Keratinocyte (primary cell): ENCODE results near the gene TTC13. TPM values are rescaled to one million over a fixed set of nuclear protein-coding genes. Genes with fewer than 3 reads are reported as not detected.

Experiments used
- DNase-seq: peaks from one replicate; pipeline ENCODE4 v3.0.0-alpha.2; 2011; ENCODE audit warnings: low read depth, missing footprints, low spot score
- FAIRE-seq: peaks from 2 replicates; lab custom pipeline; 2011; peaks lifted over from hg19 to GRCh38; lab: Jason Lieb, UNC
- H2AFZ ChIP-seq: 2 replicates; pipeline ENCODE4 v1.6.0; 2012; ENCODE audit warnings: low read length, control low read depth, inconsistent platforms; ENCODE audit not compliant: control insufficient read depth
- H3K27ac ChIP-seq: 2 replicates; pipeline ENCODE4 v1.5.1; 2011; ENCODE audit warnings: low read length; ENCODE audit not compliant: control insufficient read depth, insufficient read depth
- H3K27me3 ChIP-seq: 3 replicates; pipeline ENCODE4 v1.6.0; 2011; ENCODE audit warnings: low read length; ENCODE audit not compliant: control insufficient read depth, insufficient read depth; ENCODE audit errors: extremely low read depth
- H3K36me3 ChIP-seq, 2 experiments: 2 replicates in 1 of 2; 3 replicates in 1 of 2; pipeline ENCODE4 v1.5.1; 2011; ENCODE audit warnings: low read length in 2 of 2, mild to moderate bottlenecking in 1 of 2; ENCODE audit not compliant: control insufficient read depth in 2 of 2, insufficient read depth in 2 of 2; ENCODE audit errors: extremely low read depth in 1 of 2
- H3K4me1 ChIP-seq: 3 replicates; pipeline ENCODE4 v1.5.1; 2011; ENCODE audit warnings: low read length; ENCODE audit not compliant: control insufficient read depth, insufficient read depth; ENCODE audit errors: extremely low read depth
- H3K4me2 ChIP-seq: 3 replicates; pipeline ENCODE4 v1.6.0; 2011; ENCODE audit warnings: low read depth, low read length; ENCODE audit not compliant: control insufficient read depth, insufficient read depth; ENCODE audit errors: extremely low read depth
- H3K4me3 ChIP-seq, 3 experiments: fragments of 200-600 bp in 1 of 3; sonication (generic) in 1 of 3; 2 replicates in 2 of 3; 3 replicates in 1 of 3; pipeline ENCODE4 v1.5.1; 2011 to 2016; ENCODE audit warnings: low read length in 3 of 3, mild to moderate bottlenecking in 3 of 3, control low read depth in 2 of 3, inconsistent platforms in 1 of 3, low read depth in 1 of 3, mixed read lengths in 1 of 3, mixed run types in 1 of 3, moderate library complexity in 1 of 3; ENCODE audit not compliant: control insufficient read depth in 2 of 3, insufficient read depth in 2 of 3; ENCODE audit errors: extremely low read depth in 1 of 3
- H3K79me2 ChIP-seq: 2 replicates; pipeline ENCODE4 v1.6.0; 2012; ENCODE audit warnings: low read length; ENCODE audit not compliant: control insufficient read depth, insufficient read depth
- H3K9ac ChIP-seq: 3 replicates; pipeline ENCODE4 v1.6.0; 2011; ENCODE audit warnings: low read length; ENCODE audit not compliant: control insufficient read depth, insufficient read depth; ENCODE audit errors: extremely low read depth
- H3K9me1 ChIP-seq: 3 replicates; pipeline ENCODE4 v1.6.0; 2011; ENCODE audit warnings: low read length; ENCODE audit not compliant: control insufficient read depth, insufficient read depth; ENCODE audit errors: extremely low read depth
- H3K9me3 ChIP-seq: 2 replicates; pipeline ENCODE4 v1.5.1; 2012; ENCODE audit warnings: low read depth, low read length; ENCODE audit not compliant: control insufficient read depth
- H4K20me1 ChIP-seq: 3 replicates; pipeline ENCODE4 v1.6.0; 2011; ENCODE audit warnings: low read length; ENCODE audit not compliant: control insufficient read depth, insufficient read depth; ENCODE audit errors: extremely low read depth
- CTCF ChIP-seq, 3 experiments: IDR thresholded peaks in 1 of 3; conservative IDR thresholded peaks in 1 of 3; optimal IDR thresholded peaks in 1 of 3; 2 replicates in 2 of 3; 3 replicates in 1 of 3; pipeline versions ENCODE3 to v1.5.1; 2011; ENCODE audit warnings: low read length in 3 of 3, mild to moderate bottlenecking in 3 of 3, moderate library complexity in 2 of 3, control low read depth in 1 of 3, inconsistent platforms in 1 of 3; ENCODE audit not compliant: insufficient read depth in 2 of 3; ENCODE audit errors: extremely low read depth in 1 of 3
- EZH2 ChIP-seq: IDR thresholded peaks from one replicate; pipeline ENCODE4 v1.6.1; 2012; ENCODE audit warnings: inconsistent platforms, mild to moderate bottlenecking, low read length, moderate library complexity
- dilution Hi-C: fragments of 300-500 bp; cut with MboI; formaldehyde crosslinking; loops from one replicate; pipeline ENCODE4 v1.7.0; 2020; ENCODE audit warnings: low sequenced_read_pairs; ENCODE audit not compliant: extremely low pct_ligation_motif_present
- polyA plus RNA-seq, 5 experiments: library from polyadenylated mRNA; depleted of rRNA in 3 of 5; stranded (reverse) in 3 of 5; stranded (forward) in 1 of 5; unstranded in 1 of 5; fragments of >200 nt; gene quantifications; 1 replicate in 1 of 5; 2 replicates in 3 of 5; 3 replicates in 1 of 5; pipeline versions ENCODE4 v1.2.1 to v1.2.3, GENCODE V29; 2011 to 2012; ENCODE audit warnings: missing spikeins in 2 of 5, low read depth in 1 of 5, low replicate concordance in 1 of 5

TTC13 gene
- polyA plus RNA-seq, 1 donor (not counting 4 experiments of a cell fraction or from before 2014, with no cell fraction given) = 8.3 TPM

- Histone ChIP-seq H3K4me2 (no peak overlapping the region), H4K20me1 (no peaks in the 10 kb centered on the region), H3K9ac (no peak overlapping the region), H2AFZ (no peak overlapping the region), H3K4me3 (no peak overlapping the region), H3K27ac (no peak overlapping the region), H3K36me3 (peaks cover 0 to 1% of the 10 kb centered on the region in 2 experiments), H3K9me1 (no peaks in the 10 kb centered on the region), H3K27me3 (no peaks in the 10 kb centered on the region), H3K79me2 (no peaks in the 10 kb centered on the region), H3K4me1 (no peaks in the 10 kb centered on the region), H3K9me3 (no peaks in the 10 kb centered on the region)
- DNase-seq = no peak
- FAIRE-seq = no peak
- TF ChIP-seq EZH2 (no peak), CTCF (optimal IDR thresholded peaks at IDR 0.05 in 1 of 3, IDR thresholded peaks at IDR 0.05 in 1 of 3, conservative IDR thresholded peaks at IDR 0.05 in 1 of 3; ENCODE audit: extremely low read depth in 1 of 3, insufficient read depth in 2 of 3, low read length in 3 of 3) (no peak)
- dilution Hi-C loops = no loop called here
Observed at GRCh38 chr1:230939806-230940489, 38.7 kb downstream of the TTC13 start.

GRCh38 chr1:230938924-230939368 is 39.7 kb downstream of the TTC13 start:
- Histone ChIP-seq H3K9me1 (no peaks in the 10 kb centered on the region), H3K27ac (no peak overlapping the region), H3K4me3 (no peak overlapping the region), H3K9me3 (no peaks in the 10 kb centered on the region), H3K36me3 (peaks cover 0 to 1% of the 10 kb centered on the region in 2 experiments), H3K4me1 (no peaks in the 10 kb centered on the region), H3K9ac (no peak overlapping the region), H2AFZ (no peak overlapping the region), H3K79me2 (no peaks in the 10 kb centered on the region), H3K27me3 (no peaks in the 10 kb centered on the region), H3K4me2 (no peak overlapping the region), H4K20me1 (no peaks in the 10 kb centered on the region)
- FAIRE-seq = no peak
- TF ChIP-seq CTCF (optimal IDR thresholded peaks at IDR 0.05 in 1 of 3, IDR thresholded peaks at IDR 0.05 in 1 of 3, conservative IDR thresholded peaks at IDR 0.05 in 1 of 3; ENCODE audit: extremely low read depth in 1 of 3, insufficient read depth in 2 of 3, low read length in 3 of 3) (no peak), EZH2 (no peak)
- DNase-seq = no peak
- dilution Hi-C loops = no loop called here
